KBM-7 (cell line): ENCODE data around the gene ANGEL2.

Experiments
- DNase-seq: peaks from one replicate; pipeline ENCODE4 v3.0.0-alpha.2; 2015
- in situ Hi-C: fragments of 300-500 bp; cut with MboI; formaldehyde crosslinking; loops from 2 replicates; pipeline ENCODE4 v1.14.3; 2020; ENCODE audit warnings: low sequenced_read_pairs, low pct_unique_long_range_greater_than_20kb, mixed read lengths

ANGEL2 gene

DNA sequence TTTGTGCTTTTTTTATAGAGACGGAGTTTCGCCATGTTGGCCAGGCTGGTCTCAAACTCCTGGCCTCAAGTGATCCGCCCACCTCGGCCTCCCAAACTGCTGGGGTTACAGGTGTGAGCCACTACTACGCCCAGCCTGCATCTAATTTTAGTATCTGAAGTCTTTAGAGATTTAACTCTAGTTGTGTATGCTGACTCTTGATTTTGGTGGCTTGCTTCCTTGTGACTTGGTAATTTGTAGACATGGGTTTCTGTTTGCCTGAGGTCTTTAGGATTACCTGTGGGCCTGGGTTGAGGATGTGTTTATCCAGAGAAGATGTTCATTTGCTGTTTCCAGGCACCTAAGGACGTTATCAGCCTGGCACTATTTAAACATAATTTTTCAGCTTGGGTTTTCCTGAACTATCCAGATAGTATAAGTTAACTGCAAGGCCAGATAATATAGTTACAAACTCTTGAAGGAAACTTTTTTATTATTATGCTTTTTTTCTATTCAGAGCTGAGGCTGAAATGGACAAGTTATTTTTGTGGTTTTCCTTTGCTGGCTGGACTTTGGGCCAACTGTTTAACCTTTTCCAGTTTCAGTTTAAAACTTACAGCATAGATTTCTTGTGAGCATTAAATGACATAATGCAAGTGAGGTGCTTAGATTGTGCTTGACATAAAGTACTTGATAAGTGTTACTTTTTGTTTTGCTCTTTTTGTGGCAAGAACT lies 72.8 kb downstream of the ANGEL2 start:
- no peak for DNase-seq
- in situ Hi-C loops = no loop called here
